Measurements from ENCODE around the gene STMN1.

DNA sequence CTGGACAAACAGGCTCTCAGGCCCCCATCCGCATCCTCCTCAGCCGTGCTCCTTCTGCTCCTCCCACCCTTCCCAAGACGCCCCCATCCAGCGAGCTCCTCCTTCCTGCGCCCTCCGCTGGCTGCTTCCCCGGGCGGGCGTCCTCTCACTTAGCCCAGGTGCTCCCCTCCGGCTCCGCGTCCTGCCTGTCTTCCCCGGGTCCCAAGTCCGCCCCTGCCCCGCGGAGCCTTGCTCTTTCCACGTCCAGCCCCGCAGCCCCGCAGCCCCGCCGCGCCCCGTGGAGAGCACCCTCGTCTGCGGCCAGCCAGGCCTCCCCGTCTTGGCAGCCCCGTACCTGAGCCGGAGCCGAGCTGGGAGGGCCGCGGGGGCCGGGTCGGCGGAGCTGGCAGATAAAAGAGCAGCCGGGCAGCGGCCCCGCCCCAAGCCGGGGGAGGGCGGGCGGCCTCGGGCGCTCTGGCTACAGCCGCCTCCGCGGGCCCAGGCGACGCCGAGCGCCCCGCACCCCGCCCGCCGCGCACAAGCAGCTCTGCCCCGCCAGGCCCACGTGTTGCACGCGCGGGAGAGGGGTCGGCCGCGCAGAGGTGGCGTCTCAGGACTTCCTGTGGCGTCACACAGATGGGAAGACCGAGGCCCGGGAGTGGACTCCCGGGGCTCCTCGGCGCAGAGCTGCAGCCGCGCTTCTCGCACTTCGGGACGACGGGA lies 30.9 kb downstream of the STMN1 start, which contains the start of gene PAQR7:
- no peak for TF ChIP-seq EZH2phosphoT487 (IDR thresholded peaks at IDR 0.05; ENCODE audit: borderline replicate concordance, low read length)
- TF ChIP-seq, protein P1, sequence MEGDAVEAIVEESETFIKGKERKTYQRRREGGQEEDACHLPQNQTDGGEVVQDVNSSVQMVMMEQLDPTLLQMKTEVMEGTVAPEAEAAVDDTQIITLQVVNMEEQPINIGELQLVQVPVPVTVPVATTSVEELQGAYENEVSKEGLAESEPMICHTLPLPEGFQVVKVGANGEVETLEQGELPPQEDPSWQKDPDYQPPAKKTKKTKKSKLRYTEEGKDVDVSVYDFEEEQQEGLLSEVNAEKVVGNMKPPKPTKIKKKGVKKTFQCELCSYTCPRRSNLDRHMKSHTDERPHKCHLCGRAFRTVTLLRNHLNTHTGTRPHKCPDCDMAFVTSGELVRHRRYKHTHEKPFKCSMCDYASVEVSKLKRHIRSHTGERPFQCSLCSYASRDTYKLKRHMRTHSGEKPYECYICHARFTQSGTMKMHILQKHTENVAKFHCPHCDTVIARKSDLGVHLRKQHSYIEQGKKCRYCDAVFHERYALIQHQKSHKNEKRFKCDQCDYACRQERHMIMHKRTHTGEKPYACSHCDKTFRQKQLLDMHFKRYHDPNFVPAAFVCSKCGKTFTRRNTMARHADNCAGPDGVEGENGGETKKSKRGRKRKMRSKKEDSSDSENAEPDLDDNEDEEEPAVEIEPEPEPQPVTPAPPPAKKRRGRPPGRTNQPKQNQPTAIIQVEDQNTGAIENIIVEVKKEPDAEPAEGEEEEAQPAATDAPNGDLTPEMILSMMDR (conservative IDR thresholded peaks at IDR 0.05; ENCODE audit: low read depth, low read length): no peak
- no peak for TF ChIP-seq EZH2 (IDR thresholded peaks at IDR 0.05; ENCODE audit: low read length, unreplicated experiment)

All from PC-3 (cell line).